ENCODE results near the gene SGSM2.

SGSM2 gene

DNA sequence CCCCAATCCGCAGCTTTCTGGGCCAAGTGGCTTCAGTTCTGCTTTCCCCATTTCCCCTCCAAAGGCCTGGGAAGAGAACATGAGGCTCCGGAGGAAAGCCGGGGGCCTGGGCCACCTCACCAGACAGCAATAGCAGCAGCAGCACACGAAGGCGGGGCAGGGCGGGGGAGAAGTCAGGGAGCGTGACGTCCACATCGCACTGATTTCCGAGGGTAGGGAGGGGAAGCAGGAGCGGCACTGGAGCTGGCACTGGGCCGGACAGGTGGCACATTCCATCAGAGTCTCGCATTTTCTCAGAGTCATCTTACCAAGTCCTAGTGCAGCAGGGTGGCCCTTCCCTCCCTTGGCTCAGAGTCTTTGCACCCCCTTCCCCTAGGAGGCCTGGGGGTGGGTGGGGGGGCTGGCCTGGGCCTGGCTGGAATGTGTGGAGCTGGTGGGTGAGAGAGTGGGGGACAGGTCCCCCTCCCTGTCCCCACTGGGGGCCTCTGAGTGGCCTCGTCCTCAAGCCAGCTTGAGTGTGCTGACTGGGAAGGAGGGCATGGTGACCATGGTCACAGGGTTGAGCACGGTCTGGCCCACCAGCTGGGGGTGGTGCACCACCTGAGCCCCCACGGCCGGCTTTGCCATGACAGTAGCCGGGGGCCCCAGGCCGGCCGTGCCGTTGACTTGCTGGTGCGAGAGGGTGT, 49.2 kb downstream of the SGSM2 start:
- DNase-seq (ENCODE audit: low spot score): no peak

DNA sequence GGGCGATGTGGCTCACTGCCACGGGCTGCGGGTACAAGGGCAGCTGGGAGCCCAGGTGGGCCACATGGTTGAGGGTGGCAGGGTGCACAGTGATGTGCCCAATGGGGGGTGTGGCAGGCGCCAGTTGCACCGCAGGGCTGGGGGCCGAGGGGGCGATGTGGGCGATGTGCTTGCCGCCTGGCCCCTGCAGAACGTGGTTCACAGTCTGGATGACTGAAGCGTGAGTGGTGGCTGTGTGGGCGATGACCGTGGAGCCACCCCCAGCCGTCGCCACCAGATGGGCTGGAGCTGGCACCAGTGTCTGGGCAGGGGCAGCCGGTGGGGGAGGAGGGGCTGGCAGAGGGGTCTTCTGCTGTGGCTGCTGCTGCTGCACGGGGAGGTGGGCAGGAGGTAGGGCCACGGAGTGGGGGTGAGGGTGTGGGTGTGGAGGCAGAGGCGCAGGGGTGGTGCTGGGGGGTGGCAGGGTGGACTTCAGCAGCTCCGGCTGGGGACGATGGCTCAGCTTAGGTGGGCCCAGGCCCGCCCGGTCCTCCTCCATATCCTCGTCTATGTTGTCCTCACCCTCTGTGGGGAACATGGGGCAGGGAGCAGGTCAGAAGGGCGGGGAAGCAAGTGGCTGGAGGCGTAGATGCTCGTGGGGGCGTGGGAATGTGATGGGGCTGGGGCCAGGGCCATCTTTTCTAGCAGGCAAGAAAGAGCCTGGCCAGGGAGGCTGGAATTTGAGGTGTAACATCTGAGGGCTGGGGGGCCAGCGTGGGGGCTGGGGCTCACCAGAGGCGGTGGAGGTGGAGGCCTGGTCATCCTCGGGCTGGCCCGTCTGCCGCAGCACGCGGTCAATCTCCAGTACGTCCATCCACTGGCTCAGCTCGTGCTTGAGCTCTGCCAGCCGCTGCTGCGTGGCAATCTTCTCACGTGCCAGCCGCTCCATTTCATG, 50.1 kb downstream of the SGSM2 start:
- DNase-seq (ENCODE audit: low spot score): no peak

GRCh38 chr17:2388020-2388682, 50.9 kb downstream of the SGSM2 start:
- no peak for DNase-seq (ENCODE audit: low spot score)

- DNase-seq (ENCODE audit: low spot score): no peak
Measured at GRCh38 chr17:2388683-2389055, 51.4 kb downstream of the SGSM2 start.

GRCh38 chr17:2390199-2390836, 53.0 kb downstream of the SGSM2 start:
- DNase-seq (ENCODE audit: low spot score): no peak

DNA sequence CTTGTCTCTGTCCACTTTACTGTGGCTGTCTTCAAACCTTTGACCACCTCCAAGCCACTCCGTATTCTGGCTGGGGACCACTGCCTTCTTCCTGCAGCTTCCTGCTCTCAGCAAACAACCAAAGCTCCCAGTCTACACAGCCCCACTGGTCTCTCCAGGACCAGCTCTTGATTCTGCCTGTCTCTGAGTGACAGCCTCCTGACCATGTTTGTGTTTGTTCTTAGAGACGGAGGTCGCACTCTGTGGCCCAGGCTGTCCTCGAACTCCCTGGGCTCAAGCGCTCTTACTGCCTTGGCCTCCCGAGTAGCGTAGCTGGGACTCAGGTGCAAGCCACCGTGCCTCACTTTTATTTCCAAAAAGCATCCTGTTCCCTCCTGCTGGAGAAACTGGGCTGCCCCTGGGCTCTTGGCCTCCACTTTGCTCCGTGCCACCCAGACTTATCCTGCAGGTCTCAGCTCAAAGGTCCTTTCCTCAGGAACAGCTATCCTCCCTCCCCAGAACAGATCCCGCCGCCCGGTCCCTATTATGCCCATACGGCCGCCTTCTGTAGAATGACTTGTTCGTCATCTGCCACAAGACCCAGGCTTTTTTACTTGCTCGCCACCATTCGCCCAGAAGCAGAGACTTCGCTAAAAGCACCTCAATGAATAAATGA, 54.4 kb downstream of the SGSM2 start:
- no peak for DNase-seq (ENCODE audit: low spot score)

GRCh38 chr17:2392252-2393173, 55.2 kb downstream of the SGSM2 start:
- peak; percentile 97 for DNase-seq (ENCODE audit: low spot score)

DNA sequence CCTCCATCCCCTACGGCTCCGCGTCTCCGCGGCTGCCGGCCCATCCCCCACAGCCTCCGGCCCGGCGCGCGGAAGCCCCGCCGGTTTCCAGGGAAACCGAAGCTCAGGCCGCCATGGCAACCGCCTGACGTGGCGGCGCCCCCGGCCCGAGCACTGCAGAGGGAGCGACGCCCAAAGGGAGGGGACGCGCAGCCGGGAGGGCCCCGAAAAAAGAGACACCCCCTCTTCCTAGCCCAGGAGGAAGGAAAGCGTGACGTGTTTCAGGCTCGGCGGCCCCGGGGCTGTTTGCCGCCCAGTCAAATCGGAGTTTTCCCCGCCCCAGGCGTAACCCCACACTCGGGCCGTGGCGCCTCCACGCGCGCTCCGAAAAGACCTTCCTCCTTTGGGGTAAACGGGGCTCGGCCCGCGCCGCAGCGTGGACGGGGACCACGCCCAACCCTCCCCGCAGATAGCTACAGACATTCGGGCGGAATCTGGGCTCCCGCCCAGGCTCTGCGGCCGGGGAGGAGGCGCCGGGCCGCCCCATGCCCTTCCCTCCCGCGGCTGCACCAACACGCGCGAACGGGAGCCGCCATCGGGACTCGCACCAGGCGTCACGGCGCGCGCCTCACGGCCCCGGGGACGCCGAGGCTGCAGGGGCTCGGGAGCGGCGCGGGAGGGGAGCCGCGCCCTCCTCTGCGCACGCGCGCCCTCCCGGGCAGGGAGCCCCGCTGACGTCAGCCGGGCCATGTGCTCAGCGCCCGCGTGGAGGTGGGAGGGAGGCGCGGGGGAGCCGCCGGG, 56.1 kb downstream of the SGSM2 start:
- DNase-seq (ENCODE audit: low spot score): peak; percentile 90

DNA sequence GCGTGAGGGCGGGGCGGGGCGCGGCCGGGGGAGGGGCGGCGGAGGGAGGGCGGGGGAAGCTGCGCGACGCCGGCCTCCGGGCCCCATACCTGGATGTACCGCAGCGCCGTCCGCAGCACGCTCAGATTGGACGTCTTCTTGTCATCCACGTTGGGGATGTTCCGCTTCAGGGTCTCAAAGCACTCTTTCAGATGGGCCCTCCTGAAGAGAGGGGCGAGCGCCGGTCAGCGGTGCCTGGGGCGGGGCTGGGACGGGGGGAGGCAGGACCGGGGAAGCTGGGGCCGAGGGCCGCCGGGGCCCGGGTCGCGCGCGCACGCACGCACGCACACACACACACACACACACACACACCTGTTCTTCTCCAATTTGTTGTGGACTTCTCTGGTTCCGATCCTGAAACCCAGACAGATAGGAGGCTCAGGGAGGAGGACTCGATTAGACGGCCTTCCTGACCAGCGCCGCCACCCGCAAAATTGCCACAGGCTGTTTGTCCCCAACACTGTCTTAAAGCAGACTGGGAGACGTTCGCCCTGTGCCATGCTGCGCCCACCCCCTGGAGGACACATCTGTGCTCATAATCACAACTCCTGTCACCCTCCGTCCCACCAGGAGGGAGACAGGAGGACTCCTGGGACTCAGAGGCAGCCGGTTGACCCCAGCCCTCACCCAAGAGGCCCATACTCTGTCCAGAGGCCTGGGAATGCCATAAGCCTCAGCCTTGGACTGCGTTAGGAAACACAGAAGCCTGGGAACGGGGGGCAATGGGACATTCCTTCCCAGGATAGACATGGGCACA, 56.9 kb downstream of the SGSM2 start:
- no peak for DNase-seq (ENCODE audit: low spot score)

GRCh38 chr17:2394775-2395201, 57.5 kb downstream of the SGSM2 start:
- no peak for DNase-seq (ENCODE audit: low spot score)

- no peak for DNase-seq (ENCODE audit: low spot score)
Measured at GRCh38 chr17:2395258-2396181, 58.2 kb downstream of the SGSM2 start.

GRCh38 chr17:2396192-2396567, 58.9 kb downstream of the SGSM2 start:
- no peak for DNase-seq (ENCODE audit: low spot score)

- peak; percentile 77 for DNase-seq (ENCODE audit: low spot score)
Measured at GRCh38 chr17:2396568-2397246, 59.4 kb downstream of the SGSM2 start.

- DNase-seq (ENCODE audit: low spot score): no peak
Measured at GRCh38 chr17:2397247-2398171, 60.2 kb downstream of the SGSM2 start.

- DNase-seq (ENCODE audit: low spot score): no peak
Measured at GRCh38 chr17:2398182-2398581, 60.9 kb downstream of the SGSM2 start.

All from putamen (tissue), 1 donor.